ENCODE measurements around the gene AVEN.

- TF ChIP-seq CTCF (IDR thresholded peaks at IDR 0.05): no peak
- TF ChIP-seq POLR2A (IDR thresholded peaks at IDR 0.05): no peak
Measured at GRCh38 chr15:33910741-33911140, 128.3 kb downstream of the AVEN start.
